ELR (cell line): ENCODE results near the gene CFAP97D2.
A peak's percentile ranks its signal among the peaks of the same experiment; 100 is the strongest.

Source experiments
- DNase-seq: peaks from one replicate; pipeline ENCODE4 v3.0.0-alpha.2; 2015; ENCODE audit warnings: low read depth

CFAP97D2 gene

DNA sequence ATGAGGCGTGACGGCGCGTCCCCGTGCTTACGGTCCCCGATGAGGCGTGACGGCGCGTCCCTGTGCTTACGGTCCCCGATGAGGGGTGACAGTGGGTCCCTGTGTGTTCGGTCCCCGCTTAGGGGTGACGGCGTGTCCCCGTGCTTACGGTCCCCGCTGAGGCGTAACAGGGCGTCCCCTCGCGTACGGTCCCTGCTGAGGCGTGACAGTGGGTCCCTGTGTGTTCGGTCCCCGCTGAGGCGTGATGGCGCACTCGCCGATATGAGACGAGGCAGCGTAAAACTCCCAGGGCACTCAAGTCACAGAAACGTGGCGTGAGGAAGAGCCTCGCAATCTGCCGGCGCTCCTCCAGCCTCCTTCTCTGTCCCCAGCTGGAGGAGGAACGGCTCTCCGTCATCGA lies 20.9 kb downstream of the CFAP97D2 start:
- no peak for DNase-seq

DNA sequence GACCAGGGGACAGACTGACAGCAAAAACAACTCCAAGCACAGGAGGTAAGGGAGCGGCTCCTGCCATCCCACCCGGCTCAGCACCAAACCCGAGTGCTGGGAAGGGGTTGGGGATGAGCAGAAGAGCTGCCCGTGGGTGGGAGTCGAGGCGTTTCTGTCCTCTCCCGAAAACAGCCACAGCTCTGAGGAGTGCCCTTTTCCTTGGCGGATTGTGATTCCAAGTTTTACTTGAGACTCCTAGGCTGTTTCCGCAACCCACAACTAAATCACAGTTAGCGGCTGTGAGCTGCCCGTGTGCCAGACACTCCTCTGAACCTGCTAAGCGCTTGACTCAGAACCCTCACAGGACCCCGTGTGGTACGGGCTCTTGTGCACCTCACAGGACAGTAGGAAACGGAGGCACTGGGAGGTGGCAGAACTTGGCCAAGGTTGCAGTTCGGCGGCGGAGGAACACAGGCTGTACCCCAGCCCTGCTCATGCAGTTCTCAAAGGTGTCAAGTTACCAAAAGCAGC lies 21.4 kb downstream of the CFAP97D2 start:
- peak; percentile 5 for DNase-seq

DNA sequence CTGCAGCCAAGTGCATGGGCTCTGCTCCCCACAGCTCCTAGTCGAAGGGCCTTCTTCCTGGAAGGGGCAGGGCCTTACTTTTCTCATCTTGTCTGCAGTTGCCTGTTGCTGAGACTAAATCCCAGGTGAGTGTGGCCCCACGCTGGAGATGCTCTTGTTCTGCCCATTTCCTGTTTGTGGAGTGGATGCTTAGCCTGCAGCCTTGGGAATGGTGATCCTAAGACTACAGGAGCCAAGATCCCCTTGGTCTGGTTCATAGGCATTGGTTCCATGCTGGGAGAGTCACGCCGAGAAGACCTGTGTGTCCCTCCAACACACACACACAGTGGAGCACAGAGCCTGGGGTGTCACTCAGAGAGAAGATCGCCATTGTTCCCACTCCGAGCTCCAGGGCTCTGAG lies 23.5 kb downstream of the CFAP97D2 start:
- no peak for DNase-seq

DNA sequence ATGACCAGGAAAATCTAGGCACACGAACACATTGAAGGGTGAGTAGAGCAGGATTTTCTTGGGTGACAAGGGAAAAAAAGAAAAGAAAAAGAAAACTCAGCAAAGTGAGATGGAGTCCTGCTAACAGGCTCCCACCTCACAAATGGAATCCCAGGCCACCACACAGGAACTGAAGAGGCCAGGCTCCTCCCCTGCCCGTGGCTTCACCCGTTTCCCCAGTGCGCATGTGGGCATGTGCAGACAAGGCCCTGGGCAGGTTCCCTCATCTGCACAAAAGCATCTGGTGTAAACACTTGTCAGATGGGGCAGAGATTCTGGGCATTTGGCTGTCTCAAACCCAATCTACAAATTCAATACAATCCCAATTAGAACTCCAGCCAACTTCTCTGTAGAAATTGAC lies 24.5 kb downstream of the CFAP97D2 start:
- no peak for DNase-seq

DNA sequence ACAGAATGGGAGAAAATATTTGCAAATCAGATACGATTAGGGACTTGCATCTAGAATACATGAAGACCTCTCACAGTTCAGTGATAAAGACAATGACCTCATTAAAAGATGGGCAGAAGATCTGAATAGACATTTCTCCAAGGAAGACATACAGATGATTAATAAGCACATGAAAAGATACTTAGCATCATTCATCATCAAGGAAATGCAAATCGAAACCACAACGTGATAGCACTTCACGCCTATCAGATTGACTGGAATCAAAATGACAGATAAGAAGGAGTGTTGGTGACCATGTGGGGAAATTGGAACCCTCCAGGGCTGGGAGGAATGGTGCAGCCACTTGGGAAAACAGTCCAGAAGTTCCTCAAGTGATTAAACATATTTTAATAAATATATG lies 25.8 kb downstream of the CFAP97D2 start:
- no peak for DNase-seq

DNA sequence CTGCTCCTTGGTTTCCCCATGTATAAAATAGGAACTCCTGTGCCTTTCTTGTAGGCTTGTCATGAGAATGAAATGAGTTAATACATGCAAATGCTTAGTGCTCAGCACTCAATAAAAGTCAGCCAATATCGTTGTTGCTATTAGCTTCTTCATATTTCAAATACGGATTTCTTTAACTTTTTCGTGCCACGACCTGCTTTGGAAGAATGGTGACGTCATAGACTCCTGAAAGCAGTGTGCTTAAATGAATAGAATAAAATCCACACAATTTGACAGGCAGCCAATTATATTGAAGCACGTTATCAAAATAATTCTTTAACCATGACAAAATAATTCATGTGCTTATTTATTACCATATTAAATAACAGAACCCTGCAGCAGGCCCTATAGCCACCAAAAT lies 29.1 kb downstream of the CFAP97D2 start:
- DNase-seq, result no peak

DNA sequence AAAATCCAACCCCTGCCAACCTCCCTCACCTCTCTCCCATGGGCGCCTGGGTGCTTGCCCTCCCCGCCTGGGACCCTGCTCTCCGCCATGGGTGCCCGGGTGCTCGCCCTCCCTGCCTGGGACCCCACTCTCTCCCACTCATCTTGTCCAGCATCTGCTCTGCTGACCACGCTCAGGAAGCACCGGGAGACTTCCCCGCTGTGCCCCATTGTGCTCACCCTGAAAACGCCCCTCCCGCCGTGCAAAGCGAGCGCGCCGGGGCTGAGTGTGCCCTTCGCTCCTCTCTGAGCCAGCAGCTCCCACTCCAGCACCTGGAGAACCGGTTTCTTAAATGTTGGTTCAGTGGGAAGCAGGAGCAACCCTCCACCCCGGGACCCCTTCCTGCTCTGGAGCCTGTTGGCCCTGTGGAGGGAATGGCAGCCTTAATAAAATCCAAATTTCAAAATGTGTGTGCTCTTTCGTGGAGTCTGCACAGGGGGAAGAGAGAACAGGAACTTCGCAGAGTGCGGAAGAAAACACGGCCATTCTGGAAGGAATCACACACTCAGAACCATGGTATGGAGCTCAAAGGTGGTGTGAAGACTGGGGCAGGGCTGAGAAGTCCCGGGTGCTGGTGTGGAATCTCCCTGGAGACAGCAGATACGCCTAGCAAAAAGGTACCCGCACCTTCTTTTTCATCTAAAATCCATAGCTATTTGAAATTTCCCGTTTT lies 32.5 kb downstream of the CFAP97D2 start:
- DNase-seq, result no peak

DNA sequence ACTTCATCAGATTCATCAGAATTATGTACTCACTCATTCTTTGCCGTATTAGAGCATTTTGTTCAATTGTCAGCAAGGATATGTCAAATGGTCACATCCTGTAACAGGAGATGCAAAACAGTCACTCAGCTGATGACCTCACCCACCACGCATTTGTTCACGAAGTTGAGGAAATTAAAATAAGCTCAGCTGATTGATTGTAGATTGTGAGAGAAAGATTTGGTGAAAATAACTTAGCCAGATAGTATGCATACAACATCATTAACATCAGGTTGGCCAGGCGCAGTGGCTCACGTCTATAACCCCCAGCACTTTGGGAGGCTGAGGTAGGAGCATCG lies 33.1 kb downstream of the CFAP97D2 start:
- peak; percentile 81 for DNase-seq

DNA sequence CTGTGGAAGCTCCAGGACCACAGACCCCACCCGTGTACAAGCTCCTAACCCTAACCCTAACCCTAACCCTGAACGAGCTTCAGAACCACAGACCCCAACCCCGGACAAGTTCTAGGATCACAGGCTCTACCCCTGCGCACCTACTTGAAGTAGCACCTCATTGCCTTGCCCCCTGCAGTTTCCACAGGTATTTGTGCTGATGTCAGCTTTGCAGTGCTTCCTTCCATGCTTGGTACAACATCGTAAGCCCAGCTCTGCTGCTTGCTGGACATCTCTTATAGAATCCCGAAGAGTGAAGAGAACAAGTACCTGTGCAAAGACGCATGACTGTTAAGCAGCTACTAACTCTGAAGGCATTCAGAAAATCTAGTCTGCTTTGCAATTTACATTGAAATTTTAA lies 34.9 kb downstream of the CFAP97D2 start:
- DNase-seq, result no peak

DNA sequence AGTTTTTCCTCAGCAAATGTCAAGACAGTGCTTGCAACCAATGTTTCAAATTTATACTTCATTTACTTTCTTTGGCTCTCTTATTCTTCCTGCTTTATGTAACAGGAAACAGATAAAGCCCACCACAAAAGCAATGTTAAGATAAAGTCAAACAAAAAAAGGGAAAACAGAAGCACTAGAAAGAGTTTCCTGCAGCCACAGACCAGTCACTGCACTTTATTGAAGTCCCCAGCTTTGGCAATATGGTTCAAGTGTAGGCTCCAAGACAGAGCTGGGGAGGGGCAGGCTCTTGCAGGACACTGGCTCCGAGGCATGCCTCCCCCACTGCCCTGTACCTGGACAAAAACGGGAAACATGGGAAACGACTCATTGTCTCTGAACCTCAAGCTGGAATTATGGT lies 40.3 kb downstream of the CFAP97D2 start:
- no peak for DNase-seq

DNA sequence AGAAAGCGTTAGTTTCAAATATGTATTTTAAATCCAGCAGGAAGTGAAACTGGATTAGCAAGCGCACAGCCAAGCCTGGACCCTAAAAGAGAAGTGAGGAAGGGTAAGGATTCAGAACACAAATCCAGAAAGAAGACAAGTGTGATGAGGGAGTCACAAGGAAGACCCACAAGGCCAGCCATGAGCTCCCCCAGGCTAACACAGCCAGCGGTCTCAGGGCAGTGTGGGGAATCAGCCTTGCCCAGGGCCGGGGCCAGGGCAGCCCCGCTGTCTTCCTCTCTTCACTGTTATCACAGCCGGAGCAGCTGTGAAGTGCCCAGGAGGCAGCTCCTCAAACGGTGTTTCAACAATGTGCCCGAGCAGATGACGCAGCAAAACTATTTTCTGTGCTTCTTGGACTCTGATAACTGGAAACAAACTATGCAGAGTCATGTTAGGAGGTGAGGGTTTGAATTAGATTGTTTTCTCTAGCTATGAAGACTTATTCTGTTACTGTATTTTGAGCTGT lies 43.5 kb downstream of the CFAP97D2 start:
- DNase-seq, result no peak

DNA sequence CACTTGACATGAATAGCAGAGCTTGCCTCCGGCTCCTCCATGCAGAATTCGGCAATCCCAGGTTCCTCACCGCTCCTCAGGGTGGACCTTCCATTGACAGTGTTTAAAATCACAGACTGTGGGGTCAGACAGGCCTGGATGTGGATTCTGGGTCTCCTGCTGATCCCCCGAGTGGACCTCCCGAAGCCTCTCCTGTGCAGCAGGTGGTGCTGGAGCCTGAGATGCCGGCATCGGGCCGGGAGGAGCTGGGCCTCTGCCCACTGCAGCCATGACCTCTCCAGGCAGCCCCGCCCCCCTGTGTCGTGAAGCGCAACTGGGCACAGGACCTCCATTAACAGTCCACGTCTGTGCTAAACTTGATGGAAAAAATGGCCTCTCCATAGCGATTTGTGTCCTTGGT lies 45.1 kb downstream of the CFAP97D2 start:
- DNase-seq, result no peak

DNA sequence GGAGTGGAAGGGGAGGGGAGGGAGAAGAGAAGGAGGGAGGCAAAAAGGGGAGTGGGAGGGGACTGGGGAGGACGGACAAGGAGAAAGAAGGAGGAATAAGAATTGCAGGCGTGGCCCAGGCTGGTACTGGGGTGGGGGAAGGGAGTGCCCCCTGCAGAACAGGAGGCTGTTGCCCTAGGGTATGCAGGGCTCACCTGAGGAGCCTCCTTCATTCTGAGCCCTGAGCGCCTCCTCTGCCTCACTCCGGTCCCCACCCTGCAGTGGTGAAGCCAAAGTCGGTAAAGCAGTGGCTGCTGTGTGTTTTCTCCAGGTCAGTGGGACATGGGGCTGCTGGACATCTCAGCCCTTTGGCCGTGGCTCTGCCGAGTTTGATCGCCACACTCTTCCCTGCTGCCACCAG lies 46.6 kb downstream of the CFAP97D2 start:
- DNase-seq, result no peak

DNA sequence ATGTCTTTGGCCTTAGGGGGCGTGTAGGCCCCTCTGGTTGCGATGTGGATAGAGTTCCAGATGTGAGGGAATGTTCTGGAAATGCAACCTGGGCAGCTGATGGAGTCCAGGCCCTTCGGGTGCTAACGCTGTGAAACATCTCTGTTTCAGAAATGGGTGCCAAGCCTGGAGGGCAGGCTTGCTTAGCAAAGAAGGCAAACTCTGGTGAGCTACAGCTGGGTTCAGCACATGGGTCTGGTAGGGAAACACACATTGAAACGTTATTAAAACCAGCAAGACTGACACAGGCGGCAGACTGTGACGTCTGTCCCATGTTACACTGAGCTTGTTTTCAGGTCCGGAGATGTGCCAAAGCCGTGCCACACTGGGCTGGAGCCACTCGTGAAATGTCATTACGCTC lies 47.0 kb downstream of the CFAP97D2 start:
- peak; percentile 3 for DNase-seq

DNA sequence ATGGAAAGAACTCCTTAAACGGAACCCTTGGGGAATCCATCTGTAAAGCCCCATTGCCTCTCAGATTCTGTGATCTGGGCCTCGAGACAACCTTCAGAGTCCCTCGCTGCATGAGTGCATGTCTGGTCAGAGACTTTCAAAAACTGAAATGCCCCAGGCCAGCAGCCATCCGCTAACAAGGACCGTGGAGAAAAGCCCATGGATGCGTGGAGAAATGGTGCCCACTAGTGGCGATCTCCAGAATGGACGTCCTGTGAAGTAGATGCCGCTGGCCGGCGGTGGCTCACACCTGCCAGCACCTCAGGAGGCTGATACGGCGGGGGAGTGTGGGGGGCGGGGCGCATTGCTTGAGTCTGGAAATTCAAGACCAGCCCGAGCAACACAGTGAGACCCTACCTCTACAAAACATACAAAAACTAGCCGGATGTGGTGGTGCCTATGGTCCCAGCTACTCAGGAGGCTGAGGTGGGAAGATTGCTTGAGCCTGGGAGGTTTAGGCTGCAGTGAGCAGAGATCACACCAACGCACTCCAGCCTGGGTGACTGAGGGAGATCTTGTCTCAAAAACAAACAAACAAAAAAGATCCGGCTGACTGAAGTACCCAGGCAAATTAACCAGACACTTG lies 47.8 kb downstream of the CFAP97D2 start:
- DNase-seq, result peak; percentile 89

DNA sequence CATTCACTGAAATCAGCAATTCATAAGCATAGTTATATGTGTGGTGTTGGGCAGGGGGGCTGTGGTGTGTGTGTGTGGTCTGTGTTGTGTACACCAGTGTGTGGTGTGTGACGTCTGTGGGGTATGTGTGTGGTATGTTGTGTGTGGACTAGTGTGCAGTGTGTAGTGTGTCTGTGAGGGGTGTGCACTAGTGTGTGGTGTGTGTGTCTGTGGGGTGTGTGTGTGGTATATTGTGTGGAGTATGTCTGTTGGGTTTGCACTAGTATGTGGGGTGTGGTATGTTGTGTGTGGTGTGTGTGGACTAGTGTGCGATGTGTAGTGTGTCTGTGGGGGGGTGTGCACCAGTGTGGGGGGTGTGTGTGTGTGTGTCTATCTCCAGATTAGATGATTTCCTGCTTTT lies 48.5 kb downstream of the CFAP97D2 start:
- no peak for DNase-seq

DNA sequence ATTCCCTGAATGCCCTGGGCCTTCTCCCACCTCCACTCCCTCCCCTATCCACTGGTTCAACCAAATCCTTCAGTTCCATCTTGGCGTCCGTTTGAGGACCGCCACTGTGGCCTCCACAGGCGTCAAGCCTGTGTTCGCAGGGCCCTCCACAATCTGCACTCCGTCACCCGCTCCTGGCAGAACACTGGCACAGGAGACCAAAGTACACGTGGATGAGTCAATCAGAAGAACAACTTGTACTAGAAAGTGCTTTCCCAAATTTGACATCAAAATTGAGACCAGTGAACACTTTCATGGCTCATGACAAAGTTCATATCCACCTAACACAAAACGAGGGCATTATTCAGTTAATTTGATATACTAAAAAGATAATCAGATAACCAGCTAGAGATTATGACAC lies 49.1 kb downstream of the CFAP97D2 start:
- DNase-seq, result no peak

DNA sequence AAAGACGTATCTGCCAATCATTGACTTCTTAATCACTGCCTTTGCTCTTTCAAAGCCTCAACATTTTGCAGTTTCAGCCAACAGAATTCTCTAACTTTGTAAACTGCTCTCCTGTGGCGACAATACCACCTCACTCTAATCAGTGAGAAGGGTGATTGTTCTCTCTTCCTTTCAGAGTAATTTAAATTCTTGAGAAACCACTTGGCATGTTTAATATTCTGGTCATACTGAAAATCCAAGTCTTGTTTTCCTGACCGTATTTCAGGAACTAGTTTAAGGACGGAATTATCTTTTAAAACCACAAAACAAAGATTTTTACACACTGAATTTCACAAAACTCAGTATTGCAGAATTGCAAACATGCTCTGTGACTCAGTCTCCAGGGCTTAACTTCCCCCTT lies 50.4 kb downstream of the CFAP97D2 start:
- no peak for DNase-seq

DNA sequence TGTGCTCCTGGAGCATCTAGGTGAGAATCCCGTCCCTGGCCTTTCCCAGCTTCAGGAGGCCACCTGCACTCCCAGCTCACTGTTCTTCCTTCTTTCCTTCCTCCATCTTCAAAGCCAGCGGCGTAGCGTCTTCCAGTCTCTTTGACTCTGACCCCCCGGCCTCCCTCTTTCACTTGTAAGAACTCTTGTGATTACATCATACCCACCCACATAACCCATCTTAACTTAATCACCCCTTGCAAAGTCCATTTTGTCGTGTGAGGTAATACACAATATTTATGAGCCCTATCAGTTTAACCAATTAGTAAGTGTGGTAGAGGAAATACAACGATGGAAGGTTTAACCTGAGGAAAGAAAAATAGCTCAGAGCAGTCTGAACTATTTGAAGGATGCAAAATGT lies 51.1 kb downstream of the CFAP97D2 start:
- no peak for DNase-seq

DNA sequence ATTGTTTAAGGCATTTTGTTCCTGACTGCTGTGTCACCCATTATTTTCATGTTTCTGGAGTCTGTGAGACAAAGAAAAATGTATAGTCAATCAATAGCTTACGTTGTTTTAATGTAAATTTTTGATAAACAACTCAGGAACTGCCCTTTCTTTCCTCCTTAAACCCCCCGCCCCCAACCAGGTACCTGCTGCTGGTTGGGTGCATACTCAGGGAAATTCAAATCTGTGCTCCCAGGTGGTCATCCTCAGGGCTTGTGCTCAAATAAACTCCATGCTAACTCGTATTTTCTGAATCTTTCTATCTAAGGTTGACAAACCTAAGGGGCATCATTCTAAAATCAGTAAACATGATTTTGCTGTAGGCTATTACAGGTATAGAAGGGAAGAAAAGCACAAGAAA lies 51.5 kb downstream of the CFAP97D2 start:
- DNase-seq, result no peak

DNA sequence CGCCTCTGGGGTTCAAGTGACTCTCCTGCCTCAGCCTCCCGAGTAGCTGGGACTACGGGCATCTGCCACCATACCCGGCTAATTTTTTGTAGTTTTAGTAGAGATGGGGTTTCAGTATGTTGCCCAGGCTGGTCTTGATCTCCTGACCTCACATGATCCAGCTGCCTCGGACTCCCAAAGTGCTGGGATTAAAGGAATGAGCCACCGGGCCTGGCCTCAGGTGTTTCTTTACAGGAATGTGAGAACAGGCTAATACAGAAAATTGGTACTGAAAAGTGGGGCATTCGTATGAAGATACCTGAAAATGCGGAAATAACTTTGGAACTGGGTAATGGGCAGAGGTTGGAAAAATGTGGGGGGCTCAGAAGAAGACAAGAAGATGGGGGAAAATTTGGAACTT lies 52.8 kb downstream of the CFAP97D2 start:
- DNase-seq, result no peak

DNA sequence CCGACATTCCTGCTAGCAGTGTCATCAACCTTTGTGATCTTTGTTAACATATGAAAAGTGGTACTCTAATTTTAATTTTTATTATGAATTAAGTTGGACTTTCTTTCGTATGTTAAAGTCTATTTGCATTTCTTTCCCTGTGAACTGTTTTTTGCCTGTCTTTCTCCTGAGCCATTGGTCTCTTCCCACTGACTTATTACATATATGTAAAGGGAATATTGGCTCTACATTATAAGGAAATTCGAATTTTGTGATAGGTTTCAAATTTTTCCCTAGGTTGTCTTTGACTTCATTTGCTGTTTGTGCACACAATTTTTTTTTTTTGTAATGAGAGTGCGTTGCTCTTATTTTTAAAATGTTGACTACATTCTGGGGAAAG lies 55.2 kb downstream of the CFAP97D2 start:
- no peak for DNase-seq

DNA sequence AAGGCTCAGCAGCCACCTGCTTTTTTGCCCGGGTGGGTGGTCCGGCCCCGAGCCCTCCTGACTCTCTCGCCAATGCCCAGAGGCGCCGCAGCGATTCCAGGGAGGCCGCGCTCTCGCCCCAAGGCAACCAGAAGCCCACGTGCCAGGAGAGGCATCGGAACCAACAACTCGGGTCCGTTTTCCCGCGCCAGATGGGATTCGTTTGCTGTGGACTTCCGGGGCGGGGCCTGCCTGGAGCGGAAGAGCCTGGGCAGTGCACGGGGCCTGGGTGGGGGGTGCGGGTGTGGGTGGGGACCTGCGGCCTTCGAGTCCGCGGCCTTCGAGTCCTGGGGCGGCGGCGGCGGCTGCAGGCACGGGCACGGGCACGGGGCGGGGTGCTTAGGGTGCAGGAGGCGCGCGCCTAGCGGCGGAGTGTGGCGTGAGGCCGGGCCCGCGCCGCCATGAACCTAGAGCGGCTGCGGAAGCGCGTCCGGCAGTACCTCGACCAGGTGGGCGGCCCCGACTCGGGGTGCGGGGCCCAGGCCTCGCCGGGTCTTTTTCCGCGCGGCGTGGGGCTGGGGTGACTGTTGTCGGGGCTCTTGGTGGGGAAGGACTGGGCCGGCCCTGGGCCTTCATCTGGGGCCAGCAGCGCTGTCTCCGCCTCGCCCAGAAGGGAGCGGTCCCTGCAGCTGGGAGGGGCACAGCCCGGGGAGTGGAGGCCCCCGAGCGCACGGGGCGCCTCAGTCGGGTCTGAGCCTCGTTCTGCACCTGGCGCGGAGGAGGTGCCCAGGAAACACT lies 55.8 kb downstream of the CFAP97D2 start, which contains the start of gene CDC16:
Gene CDC16, plus strand, starts transcription at position 253 of the 777 bp plus-strand sequence. Its CDS starts 188 bp downstream, at position 441.
- DNase-seq, result peak; percentile 96
